DMS 273 (cell line): ENCODE results near the gene TSHZ3.

Experiments
- DNase-seq: peaks from one replicate; lab custom pipeline; 2025; ENCODE audit not compliant: unreplicated experiment; lab: John Stamatoyannopoulos, UW

The TSHZ3 gene

GRCh38 chr19:31349160-31349881, at the start of gene TSHZ3:
Gene TSHZ3, minus strand, starts transcription at chr19:31349436. Its CDS starts 217 bp downstream, at chr19:31349219.
- DNase-seq = peak; percentile 55

- DNase-seq = no peak
These were observed 48.1 kb upstream of the TSHZ3 start for GRCh38 chr19:31397308-31397707.

- no peak for DNase-seq
These were observed 43.2 kb upstream of the TSHZ3 start for GRCh38 chr19:31392464-31392863.

GRCh38 chr19:31391518-31391917, 42.3 kb upstream of the TSHZ3 start:
- no peak for DNase-seq

GRCh38 chr19:31390711-31391110, 41.5 kb upstream of the TSHZ3 start:
- no peak for DNase-seq

GRCh38 chr19:31389874-31390273, 40.6 kb upstream of the TSHZ3 start:
- no peak for DNase-seq

- no peak for DNase-seq
These were observed 38.6 kb upstream of the TSHZ3 start for GRCh38 chr19:31387717-31388301.

GRCh38 chr19:31386806-31387205, 37.6 kb upstream of the TSHZ3 start:
- no peak for DNase-seq

- no peak for DNase-seq
These were observed 36.5 kb upstream of the TSHZ3 start for GRCh38 chr19:31385744-31386143.

- DNase-seq = no peak
These were observed 34.3 kb upstream of the TSHZ3 start for GRCh38 chr19:31383553-31383952.

- no peak for DNase-seq
These were observed 31.6 kb upstream of the TSHZ3 start for GRCh38 chr19:31380854-31381253.

- DNase-seq = peak; percentile 61
These were observed 29.2 kb upstream of the TSHZ3 start for GRCh38 chr19:31378404-31378803.

- no peak for DNase-seq
These were observed 28.5 kb upstream of the TSHZ3 start for GRCh38 chr19:31377736-31378135.

GRCh38 chr19:31372246-31372781, 23.1 kb upstream of the TSHZ3 start:
- DNase-seq = no peak

GRCh38 chr19:31370216-31370615, 21.0 kb upstream of the TSHZ3 start:
- DNase-seq = no peak

- DNase-seq = no peak
These were observed 15.7 kb upstream of the TSHZ3 start for GRCh38 chr19:31364963-31365362.

GRCh38 chr19:31361728-31362127, 12.5 kb upstream of the TSHZ3 start:
- no peak for DNase-seq

GRCh38 chr19:31357315-31357673, 8.1 kb upstream of the TSHZ3 start:
- DNase-seq = no peak

GRCh38 chr19:31356587-31357314, 7.5 kb upstream of the TSHZ3 start:
- no peak for DNase-seq

GRCh38 chr19:31355665-31356289, 6.5 kb upstream of the TSHZ3 start:
- DNase-seq = no peak
